Glomerular endothelial cell (primary cell): ENCODE data around the gene TPRN. TPM values are rescaled to one million over a fixed set of nuclear protein-coding genes. Genes with fewer than 3 reads are reported as not detected.

Experiments used
- DNase-seq: peaks from one replicate; pipeline ENCODE4 v3.0.0-alpha.2; 2011; ENCODE audit warnings: low read depth, low spot score; ENCODE audit errors: extremely low read depth
- total RNA-seq: library from RNA; depleted of rRNA; stranded (reverse); fragments of >200 nt; gene quantifications from 2 replicates; pipeline ENCODE4 v1.2.3, GENCODE V29; 2015

The TPRN gene
- total RNA-seq, 1 donor from 2014 or later, result 10.0 TPM

DNA sequence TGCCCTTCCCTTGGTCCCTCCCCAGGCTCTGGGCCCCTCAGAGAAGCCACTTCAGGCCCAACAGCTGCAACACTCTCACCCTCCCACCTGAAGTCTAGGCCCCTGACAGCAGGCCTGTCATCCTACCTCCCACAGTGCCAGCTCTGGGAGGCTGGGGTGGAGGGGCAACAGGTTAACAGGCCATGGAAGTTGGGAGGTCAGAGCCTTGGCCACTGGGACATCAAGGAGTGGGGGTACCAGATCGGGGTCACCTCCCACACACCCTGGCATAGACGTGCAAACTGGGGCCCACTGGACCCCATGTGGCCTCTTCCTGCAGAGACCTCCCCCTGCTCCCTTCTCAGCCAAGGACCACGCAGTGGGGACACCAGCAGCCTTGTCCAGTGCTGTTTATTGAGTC is 9.3 kb downstream of the TPRN start:
- no peak for DNase-seq

DNA sequence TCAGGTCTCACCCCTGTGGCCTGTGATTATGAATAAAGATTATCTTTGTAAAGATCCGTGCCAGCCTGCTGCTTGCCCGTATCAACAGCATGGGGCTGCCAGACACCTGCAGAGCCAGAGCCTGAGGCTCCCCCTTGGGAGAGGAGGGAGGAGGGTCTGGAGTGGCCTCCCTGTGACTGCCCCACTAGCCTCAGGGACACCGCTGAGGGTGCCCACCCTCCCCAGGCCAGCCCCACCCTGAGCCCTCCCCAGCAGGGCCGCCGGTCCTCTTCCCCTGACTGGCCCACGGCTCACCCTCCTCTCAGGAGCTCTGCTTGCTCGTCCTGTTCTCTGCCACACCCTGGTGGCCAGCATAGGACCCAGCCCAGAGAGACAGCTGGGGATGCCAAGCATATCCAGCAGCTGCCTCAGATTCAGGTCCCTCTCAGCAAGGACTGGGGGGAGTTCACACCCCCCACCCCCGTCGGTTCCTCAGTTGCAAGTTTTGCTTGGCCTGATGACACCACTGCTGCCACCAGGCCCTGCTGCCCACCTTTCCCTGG is 10.2 kb downstream of the TPRN start:
- DNase-seq, result no peak

DNA sequence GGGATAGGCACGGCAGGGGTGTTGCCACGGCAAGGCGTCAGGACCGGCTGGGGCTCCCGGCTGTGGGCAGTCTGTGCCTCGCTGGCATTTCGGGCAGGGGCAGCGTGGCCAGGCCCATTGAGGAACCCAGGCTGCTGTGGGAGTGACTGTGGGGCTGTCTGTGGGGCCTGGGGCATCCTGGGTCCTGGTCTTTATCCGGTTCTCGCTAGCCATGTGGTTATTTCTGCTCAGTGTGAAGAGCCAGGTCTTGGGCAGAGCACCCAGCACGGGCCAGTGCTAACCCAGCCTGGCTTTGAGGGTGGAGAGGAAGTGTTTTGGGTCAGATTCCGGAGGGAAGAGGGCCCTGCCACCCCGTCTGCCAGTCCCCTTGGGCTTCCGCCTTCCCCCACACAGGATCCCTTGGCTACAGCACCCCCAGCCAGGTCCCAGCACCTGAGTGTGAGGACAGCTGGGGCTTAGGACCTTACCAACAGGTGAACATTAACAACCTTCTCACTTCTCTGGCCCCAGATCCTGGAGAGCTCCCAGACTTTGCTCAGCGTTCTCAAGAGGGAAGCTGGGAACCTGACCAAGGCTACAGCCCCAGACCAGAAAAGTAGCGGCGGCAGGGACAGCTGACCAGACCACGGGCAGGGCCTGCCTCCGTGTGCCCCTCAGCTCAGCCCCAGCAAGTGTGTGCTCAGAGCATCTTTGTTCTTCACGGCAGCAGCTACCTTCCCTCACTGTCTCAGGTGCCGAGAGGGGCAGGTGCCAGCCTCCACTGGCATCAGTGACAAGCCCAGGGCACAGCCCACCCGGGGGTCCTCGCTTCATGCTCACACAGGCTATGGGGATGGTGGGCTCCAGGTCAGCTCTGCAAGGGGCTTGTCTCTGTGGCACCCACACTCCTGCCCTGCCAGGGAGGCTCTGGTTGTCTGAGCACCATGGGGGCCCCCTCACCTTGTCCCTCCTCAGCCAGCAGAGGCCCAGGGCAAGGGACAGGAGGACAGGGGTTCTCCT is 10.9 kb downstream of the TPRN start:
- no peak for DNase-seq

DNA sequence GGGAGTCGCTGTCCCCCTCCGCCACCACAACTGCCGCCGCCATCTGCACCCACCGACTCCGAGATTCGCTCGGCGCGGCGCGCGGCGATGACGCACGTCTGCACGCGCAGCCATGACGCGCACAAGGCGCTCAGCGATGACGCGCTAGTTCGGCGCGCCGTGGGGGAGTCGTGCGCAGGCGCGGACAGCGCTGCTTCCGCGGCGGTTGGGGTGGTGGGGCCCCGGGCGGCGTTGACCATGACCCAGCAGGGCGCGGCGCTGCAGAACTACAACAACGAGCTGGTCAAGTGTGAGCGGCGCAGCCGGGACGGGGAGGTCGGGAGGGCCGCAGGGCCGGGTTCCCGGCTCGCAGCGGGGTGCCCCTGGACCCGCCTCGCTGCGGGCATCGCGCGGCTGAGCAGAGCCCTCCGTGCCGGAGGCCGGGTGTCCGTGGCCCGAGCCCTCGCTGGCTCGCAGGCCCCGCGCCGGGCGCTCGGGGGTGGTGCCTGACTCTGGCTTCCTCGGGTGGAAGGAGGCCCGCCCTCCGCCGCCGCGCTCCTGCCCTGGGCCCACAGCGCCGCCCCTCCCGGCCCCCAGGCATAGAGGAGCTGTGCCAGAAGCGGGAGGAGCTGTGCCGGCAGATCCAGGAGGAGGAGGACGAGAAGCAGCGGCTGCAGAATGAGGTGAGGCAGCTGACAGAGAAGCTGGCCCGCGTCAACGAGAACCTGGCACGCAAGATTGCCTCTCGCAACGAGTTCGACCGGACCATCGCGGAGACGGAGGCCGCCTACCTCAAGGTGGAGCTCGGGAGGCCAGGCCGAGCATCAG is 11.8 kb downstream of the TPRN start, which contains the start of the genes ANAPC2 and SSNA1:
Gene ANAPC2, minus strand, starts transcription at position 71 of the 807 bp plus-strand sequence. Its CDS starts 28 bp downstream, at position 43.
Gene SSNA1, plus strand, starts transcription at position 187 of the 807 bp plus-strand sequence. Its CDS starts 51 bp downstream, at position 238.
- peak; percentile 34 for DNase-seq

DNA sequence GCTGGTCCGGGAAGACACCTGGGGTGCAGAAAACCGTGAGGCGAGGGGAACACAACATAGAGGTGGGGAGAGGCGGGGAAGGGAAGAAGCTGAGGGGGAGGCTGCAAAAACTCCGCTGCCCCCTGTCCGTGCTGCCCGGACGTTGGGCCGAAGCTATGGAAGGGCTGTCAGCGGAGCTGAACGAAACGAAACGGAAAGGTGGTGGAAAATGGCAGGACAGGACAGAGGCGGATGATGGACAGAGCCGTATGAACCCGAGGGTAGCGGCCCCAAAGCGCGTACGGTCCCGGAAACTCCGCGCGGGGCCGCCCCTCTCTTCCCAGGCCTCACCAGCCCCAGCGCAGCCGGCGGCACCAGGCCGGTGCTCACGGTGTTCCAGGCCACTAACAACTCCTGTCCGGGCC is 12.5 kb downstream of the TPRN start:
- DNase-seq, result no peak

DNA sequence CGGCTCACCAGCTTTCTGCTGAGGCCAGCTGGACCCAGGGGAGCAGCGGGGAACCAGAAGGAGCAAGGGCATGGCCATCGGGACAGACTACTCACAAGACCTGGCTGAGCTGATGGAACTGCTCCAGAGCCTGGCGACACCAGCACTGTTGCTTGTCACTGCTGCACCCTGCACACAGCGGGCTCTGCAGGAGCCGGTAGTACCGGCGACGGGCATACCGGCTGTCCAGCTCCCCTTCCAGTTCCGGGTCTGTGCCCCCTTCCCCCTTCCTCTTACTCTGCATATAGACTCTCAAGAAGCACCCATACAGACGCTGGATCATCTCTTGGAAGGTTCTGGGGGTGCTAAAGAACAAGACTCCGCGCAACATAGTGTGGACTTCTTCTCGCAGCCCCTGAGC is 13.2 kb downstream of the TPRN start:
- DNase-seq, result no peak

DNA sequence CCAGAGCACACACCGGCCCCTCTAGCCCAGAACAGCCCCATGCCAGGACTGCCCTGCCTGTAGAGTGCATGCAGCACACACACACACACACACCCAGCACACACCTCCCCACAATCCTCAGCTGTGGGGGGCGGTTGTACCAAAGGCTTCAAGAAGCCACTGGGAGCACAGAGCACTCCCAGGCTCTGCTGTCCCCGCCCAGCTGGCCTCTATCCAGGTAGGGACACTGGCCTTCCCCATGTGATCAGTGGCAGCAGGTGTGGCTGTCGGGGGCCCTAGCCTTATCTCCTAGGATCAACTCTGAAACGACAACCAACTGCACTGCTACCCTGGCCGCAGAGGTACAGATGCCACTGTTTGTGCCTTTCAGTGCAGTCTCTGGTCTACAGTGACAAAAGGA is 14.2 kb downstream of the TPRN start:
- DNase-seq, result no peak

DNA sequence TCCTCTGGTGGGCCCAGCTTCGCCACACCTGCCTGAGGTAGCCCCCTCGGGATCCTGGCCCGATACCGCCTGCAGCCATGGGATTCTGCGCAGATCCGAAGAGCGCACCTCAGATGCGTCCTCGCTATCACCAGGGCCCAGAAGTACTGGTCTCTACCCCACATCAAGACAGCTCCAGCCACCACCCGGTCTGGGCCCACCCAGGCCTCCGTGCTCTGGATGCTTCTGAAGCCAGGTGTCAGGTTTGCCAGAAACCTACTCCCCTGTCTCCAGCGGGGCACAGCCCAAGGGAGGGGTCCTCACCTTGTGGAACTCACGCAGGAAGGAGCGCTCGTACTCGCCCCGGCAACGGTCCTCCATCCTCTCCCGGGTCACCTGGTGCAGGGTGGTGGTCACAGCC is 14.6 kb downstream of the TPRN start:
- DNase-seq, result no peak

DNA sequence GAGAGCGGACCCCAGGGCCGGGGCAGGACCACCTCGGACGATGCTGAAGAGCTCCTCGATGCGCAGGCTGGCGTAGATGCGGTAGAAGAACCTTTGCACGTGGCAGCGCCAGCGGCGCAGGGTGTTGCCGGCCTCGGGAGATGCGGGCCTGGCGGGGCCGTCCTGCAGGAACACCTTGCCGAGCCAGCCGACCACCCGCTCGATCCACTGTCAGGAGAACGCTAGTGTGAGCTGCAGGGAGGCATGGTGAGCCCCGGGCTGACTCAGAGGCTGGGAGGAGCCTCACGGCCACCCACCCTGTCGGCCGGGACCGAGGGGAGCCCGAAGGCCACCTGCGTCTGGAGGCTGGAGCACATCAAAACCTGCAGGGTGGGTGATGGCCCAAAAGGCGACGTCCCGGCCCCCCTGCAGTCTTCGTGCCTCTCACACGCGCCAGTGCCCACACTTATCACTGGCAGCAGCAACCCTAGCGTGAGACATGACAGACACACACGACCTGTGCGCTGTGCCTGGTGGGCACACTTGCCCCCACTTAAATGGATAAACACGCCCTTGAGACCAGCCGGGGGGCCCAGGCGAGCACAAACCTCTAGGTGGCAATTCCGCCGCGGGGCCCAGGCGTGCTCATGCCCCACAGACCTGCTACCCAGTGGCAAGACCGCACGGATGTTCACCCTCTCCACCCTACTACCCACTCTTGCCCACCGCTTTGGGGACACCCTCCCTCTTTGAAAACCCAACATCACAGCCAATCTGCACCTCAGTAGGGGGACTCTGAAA is 15.5 kb downstream of the TPRN start:
- DNase-seq, result no peak

DNA sequence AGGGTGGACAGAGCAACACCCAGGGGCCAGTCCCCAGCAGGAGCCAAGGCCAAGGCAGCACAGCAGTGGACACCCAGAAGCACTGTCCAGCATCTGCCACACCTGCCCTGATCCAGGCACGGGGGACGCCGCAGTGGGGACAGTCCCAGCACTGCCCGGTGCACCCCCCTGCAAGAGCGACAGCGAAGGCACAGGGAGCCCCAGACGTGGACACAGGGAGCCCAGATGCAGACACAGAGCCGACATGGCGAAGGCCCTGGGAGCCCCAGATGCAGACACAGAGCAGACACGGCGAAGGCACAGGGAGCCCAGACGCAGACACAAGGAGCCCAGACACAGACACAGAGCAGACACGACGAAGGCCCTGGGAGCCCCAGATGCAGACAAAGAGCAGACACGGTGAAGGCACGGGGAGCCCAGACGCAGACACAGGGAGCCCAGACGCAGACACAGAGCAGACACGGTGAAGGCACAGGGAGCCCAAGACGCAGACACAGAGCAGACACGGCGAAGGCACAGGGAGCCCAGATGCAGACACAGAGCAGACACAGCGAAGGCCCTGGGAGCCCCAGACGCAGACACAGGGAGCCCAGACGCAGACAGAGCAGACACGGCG is 16.5 kb downstream of the TPRN start:
- DNase-seq, result no peak

DNA sequence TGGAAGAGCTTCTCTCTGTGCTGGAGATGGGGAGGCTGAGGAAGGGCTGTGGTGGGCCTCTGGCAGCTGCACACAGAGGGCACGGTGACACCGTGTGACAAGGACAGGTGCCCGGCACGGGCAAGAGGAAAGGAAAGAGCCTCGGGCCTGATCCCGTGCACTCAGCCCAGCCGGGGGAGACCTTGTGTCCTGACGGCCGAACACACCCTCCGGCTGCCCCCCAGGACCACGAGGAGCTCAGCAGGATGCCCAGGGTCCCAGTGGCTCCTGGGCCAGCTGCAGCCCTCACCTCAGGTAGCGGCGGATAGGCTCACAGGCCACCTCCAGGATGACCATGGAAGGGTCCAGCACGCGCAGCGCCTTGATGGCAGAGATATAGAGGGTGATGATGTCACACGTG is 17.7 kb downstream of the TPRN start:
- no peak for DNase-seq

DNA sequence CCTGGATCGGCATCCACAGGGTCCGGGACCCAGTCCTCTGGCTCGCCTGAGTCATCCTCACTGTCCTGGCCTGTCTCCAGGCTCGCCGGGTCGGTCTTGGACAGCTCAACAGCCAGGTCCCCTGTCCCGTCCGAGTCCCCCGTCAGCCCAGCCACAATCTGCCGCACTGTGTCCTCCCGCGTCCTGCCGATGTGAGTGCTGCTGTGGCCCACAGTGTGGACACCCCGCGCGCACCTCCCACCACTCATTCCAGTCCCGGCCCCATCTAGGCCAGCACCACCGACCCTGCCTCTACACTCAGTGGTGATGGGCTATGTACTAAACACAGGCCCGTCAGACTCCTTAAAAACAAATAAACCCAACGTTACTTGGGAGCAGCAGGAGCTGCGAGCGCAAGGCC is 18.9 kb downstream of the TPRN start:
- no peak for DNase-seq

DNA sequence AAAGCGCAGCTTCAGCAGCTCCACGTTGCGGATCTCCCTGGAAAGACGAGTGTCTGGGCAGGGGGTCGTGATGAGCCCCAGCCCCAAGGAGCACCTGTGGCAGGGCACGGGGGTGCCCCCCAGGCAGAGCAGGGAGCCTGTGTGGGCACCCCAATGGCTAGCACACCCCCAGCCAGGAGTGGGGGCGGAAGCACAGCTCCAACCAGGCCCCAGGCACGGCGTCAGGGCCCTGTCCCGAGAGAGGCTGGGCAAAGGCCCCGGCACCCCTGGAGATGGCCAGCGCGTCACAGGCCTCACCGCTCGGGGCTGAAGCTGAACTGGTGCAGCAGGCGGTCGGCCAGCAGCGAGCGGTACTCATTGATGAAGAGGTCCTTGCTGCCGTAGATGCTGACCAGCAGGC is 20.1 kb downstream of the TPRN start:
- DNase-seq, result no peak

DNA sequence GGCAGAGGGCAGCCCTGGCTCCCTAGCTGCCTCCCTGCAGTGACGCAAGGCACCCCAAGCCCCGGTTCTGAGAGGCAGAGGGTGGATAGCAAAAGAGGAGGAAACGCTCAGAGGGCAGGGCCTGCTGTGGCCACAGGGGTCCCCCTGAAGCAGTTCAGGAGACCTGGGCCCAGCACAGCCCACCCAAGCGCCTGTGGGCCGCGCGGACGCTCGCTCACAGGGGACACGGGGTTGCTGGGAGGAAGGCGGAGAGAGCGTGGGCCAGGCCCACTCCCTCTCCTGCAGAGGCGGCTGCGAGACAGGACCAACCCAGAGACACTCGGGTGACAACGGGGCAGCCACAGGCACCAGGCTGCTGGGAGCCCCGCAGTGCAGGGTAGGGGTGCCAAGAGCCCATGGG is 20.8 kb downstream of the TPRN start:
- DNase-seq, result no peak

DNA sequence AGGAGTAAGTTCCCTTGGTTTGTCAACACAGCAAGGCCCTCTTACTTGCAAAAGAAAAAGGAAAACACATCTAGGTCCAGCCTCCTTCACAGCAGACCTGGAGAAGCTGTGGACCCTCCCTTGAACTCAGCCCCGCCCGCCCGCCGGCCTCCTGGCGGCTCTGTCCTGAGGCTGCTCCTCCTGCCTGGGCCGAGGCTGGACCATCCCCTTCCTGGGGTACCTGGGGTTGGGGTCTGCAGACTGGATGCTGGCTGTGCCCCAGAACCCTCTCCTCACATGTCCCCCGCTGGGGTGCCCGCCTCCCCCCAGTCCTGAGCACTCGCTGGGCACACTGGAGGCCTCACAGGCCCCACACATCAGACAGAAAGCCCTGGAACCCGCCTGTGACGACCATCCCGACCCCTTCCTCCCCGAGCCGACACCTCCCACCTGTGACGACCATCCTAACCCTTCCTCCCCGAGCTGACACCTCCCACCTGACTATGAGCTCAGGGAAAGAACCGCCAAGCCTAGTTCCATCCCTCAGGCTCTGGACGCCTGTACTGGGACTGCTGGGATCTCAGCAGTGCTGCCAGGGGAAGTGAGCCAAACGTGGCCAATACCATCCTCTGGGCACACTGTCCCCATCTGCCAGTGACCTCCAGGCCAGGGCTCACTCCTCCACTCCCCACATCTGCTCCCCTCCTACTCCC is 21.5 kb downstream of the TPRN start:
- DNase-seq, result no peak

DNA sequence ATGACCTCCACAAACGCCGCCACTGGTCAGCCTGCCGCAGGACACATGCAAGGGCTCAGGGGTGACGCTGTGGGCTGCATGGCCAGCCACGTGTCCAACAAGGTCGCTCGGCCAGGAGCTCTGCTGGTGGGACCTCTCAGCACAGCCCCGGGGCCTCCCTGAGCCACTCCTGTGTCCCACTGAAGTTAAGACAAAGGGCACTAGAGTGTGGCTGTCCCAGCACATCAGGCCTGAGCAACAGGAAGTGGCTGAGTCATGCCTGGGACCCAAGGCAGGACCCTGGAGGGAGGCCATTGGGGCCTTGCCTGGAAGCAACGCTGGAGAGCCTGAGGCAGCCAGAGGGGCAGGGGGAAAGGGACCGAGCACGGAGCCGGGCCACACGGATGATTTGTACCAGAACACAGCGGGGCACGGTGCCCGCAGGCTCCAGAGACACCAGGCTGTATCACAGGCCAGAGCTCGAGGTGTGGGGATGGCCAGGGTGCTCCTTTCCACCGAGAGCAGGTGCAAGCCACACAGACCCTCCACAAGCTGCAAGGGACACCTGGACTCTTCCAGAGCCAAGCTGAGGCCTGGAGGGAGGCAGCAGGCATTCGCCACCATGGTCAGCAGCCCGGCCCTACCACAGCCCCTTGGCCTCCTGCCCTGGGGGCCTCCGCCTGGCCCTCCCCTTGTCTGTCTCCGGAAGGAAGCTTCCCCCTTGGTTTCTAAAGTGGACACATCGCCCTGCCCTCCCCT is 22.2 kb downstream of the TPRN start:
- DNase-seq, result no peak

DNA sequence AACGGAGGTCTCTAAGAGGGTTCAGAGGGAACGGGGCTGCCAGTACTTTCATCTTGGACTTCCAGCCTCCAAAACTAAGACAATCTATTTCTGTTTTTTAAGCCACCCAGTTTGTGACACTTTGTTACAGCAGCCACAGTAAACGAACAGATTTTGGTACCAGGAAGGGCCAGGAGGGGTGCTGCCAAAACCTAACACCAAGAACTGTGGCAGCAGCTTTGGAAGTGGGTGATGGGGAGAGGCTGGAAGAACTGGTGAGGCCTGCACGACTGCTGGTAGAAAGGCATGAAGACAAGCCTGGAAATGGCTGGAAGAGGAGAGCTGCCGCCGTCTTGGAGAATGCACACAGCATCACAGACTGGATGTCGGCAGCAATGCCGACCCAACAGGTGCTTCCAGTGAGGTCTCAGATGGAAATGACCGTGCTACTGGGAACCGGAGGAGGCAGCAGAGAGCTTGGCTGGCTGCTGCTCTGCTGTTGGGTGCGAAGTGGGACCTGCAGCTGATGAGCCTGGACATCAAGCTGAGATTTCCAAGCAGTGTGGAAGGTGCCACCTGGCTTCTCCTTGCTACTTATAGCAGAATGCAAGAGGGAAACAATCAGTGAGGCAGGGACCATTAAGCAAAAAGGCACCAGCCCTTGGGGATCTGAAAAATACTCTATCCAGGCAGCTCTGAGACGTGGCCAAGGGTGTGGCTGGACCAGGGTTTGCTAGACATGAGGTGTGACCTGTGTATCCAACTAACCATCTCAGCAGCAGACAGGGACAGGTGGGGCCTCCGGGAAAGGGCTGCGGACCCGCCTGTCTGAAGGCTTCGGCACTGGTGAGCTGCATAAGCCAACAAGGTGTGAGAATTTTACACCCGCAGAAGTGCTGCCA is 24.0 kb downstream of the TPRN start:
- DNase-seq, result no peak
